ENCODE measurements around the gene RAB36. TPM values are rescaled to one million over a fixed set of nuclear protein-coding genes. Genes with fewer than 3 reads are reported as not detected.

Gene RAB36
- total RNA-seq: 3.4 and 3.5 TPM in 2 replicates

DNA sequence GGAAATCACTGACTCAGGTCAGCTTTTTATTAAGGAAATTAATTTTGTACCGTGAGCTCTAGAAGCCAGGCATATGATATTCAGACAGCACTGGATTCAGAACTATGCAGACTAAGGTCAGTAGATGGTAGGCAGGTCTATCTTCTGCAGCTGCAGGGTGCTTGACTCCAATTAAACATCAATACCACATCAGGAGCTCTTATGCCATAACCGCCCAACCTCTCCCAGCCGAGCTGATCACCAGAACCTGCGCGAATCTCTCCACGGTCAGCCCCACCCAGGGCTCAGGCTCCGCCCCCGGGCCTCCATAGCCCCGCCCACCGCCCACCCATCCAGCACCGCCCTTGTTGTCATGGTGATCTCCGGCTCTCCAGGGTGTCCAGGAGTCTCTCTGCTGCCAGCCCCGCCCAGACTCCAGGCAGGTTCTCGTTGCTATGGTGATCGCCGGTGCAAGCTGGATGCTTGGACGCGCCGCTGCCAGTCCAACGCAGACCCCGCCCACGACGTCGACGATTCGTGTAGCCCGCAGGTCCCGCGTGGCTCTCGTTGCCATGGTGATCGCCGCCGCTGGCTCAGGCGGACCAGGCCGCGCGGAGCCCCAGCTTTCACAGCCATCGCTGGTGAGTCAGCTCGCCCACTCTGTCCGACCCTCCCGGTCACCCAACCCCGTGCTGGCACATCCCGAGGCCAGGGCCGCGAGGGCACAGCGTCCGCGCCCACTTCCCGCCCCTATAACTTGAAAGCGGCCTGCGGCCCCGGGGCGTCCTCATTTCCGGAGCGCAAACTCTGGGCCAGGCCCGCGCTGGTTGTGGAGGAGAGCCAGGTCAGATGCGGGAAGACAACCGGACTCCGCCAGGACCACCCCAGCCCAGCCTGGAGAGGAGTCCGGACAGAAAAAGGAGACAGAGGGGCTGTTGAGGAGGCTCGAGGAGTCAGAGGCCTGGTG is at the start of gene RAB36:
RAB36 (plus strand) TSS at position 546 of the 946 bp plus-strand sequence. CDS start 1,140 bp downstream, outside the sequence.
- no peak for TF ChIP-seq CTCF (conservative IDR thresholded peaks at IDR 0.05; ENCODE audit: low read depth, low read length)
- peak within 1 kb of the TSS; percentile 90 for H3K4me3 ChIP-seq (ENCODE audit: low read depth, low read length)
- DNase-seq (ENCODE audit: low read depth): peak; percentile 86

- TF ChIP-seq CTCF (conservative IDR thresholded peaks at IDR 0.05; ENCODE audit: low read depth, low read length): no peak
- no peak overlapping the region for H3K4me3 ChIP-seq (ENCODE audit: low read depth, low read length)
- DNase-seq (ENCODE audit: low read depth): no peak
Measured at GRCh38 chr22:23095733-23096342, 49.4 kb upstream of the RAB36 start.

GRCh38 chr22:23097412-23098229 is 47.7 kb upstream of the RAB36 start:
- no peak for TF ChIP-seq CTCF (conservative IDR thresholded peaks at IDR 0.05; ENCODE audit: low read depth, low read length)
- no peak for DNase-seq (ENCODE audit: low read depth)
- H3K4me3 ChIP-seq (ENCODE audit: low read depth, low read length): no peak overlapping the region

DNA sequence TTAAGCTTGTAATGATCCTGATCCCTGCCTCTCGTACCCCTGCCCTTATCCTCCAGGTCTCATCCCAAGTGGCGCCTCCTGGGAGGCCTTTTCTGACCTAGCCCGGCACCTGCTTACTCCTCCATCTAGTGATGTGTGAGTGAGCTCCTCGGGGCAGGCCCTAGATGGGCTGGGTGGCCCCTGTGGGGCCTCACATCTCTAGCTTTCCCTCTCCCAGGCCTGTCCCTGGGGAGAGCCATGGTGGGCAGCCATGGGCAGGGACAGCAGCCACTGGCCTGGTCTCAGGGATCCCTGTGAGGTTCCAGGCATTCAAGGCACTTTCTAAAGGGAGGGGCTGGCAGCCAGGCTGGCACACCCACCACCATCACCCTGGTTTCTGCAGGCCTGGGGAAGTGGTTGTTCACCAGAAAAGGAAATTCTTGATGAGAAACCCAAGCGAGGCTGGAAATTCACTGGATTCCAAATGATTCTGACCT is 47.0 kb upstream of the RAB36 start:
- DNase-seq (ENCODE audit: low read depth): no peak
- no peak overlapping the region for H3K4me3 ChIP-seq (ENCODE audit: low read depth, low read length)
- no peak for TF ChIP-seq CTCF (conservative IDR thresholded peaks at IDR 0.05; ENCODE audit: low read depth, low read length)

DNA sequence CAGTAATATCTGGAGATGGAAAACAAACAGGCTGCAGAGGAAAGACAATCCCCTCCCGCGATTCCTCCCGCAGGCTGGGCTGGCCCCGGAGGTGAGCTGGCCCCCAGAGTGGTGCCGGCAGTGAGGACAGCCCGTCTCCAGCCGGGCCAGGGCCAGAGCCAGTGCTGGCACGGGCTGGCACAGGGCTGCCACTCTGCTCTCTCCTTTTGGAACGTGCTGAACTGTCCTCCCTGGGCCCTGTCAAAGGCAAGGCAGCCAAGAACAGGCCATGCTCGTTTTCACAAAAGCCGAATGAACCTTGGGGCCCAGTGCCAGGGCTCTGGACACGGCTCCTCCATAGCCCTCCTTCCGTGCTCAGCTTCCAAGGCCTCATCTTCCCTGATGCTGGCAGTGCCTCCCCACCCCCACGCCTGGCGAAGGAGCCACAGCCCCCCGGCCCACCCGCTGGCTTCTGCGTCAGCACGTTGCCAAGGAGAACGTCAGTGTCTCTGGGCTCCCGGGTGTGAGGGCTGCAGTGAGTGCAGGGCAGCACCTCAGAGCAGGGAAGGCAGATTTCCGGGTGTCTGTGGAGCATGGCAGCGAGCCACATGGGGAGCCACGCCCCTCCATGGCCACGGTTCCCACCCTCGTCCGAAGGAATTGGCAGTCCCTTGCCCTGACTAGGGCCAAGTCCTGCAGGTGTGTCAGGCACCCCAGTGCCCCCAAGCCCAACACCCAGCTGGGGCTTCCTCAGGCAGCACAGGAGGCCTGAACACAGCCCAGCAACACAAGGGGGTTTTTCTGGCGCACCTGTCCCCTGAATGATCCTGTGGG is 46.4 kb upstream of the RAB36 start:
- DNase-seq (ENCODE audit: low read depth): no peak
- no peak overlapping the region for H3K4me3 ChIP-seq (ENCODE audit: low read depth, low read length)
- TF ChIP-seq CTCF (conservative IDR thresholded peaks at IDR 0.05; ENCODE audit: low read depth, low read length): no peak

DNA sequence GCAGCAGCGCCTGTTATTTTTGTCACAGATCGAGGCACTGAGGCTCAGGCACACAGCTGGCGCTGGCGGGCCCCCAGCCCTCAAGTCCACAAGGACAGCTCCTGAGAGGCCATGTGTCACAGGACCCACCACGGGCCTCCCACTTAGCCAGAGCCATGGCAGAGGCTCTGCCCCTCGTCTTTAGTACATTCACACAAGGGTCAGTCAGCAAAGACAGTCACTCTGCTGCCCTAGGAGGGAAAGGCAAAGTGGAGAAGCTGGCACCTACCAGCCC is 45.8 kb upstream of the RAB36 start:
- TF ChIP-seq CTCF (conservative IDR thresholded peaks at IDR 0.05; ENCODE audit: low read depth, low read length): no peak
- no peak for DNase-seq (ENCODE audit: low read depth)
- no peak overlapping the region for H3K4me3 ChIP-seq (ENCODE audit: low read depth, low read length)

All from epithelial cell of proximal tubule (primary cell).